Activated CD4-positive, CD25-positive, alpha-beta regulatory T cell treated with anti-CD3 and anti-CD28 coated beads, Interleukin-2, amount 50 U/mL, for 24 hours (primary cell): ENCODE data around the gene HCN2.
"Not testable (repeated sequence)": the region's sequence is repeated elsewhere in the genome, so short reads cannot be mapped to it uniquely, and the experiment has no call there.

ENCODE experiments used
- ATAC-seq, 2 donors: fragments of 150-1000 bp; cut with Tn5 transposase; one replicate each; pipeline ENCODE4 v1.10.0; 2021; ENCODE audit warnings: mild to moderate bottlenecking in 1 of 2, moderate library complexity in 1 of 2

The HCN2 gene

DNA sequence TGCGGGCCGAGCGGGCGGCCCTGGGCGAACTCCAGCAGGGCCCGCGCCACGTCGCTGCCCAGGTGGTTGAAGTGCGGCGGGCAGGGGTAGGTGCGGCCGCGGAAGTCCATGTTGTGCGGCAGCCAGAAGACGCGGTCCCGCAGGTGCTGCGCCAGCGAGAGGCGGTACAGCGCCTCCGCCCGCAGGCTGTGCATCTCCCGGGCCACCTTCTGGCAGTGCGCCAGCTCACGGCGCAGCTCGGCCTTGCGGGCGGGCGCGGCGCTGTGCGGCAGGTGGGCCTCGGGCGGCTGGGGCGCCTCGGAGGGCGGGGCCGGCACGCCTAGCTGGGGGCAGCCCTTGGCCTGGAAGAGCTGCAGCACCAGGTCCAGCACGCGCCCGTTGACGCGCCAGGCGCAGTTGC lies 31.5 kb downstream of the HCN2 start:
- ATAC-seq: not testable (repeated sequence)

DNA sequence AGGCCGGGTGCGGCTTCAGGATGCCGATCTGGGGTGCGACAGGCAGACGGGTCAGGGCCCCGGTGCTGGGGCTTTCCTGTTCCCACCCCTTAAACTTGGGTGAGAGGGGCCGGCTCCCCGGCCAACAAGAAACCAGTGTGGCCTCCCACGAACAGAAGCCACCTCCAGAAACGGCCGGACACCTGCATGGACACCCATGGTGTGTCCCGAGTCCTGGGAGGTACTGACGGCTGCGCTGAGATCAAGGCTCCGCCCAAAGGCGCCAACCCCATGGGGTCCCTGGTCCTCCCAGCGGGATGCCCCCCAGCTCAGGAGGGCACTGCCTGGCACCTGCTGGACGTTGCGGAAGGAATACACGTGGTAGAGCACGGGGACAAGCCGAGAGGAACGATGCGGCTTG lies 32.1 kb downstream of the HCN2 start:
- ATAC-seq: no peak

DNA sequence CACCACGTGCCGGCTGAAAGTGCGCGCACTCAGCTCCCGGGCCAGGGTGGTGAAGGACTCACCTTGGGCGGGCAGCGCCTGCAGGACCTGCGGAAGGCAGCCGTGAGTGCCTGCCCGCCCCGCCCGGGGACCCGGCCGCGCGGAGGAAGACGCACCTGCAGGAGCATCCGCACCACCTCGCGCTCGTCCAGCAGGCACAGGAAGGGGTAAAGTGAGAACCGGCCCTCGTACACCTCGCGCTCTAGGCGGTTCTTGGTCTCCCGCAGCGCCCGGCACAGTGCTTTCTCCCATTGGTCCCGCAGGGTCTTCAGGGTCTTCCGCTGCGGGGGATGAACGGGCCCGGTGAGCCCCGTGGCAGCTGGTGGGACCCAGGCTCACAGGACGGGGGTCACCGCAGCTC lies 33.0 kb downstream of the HCN2 start:
- ATAC-seq: no peak

DNA sequence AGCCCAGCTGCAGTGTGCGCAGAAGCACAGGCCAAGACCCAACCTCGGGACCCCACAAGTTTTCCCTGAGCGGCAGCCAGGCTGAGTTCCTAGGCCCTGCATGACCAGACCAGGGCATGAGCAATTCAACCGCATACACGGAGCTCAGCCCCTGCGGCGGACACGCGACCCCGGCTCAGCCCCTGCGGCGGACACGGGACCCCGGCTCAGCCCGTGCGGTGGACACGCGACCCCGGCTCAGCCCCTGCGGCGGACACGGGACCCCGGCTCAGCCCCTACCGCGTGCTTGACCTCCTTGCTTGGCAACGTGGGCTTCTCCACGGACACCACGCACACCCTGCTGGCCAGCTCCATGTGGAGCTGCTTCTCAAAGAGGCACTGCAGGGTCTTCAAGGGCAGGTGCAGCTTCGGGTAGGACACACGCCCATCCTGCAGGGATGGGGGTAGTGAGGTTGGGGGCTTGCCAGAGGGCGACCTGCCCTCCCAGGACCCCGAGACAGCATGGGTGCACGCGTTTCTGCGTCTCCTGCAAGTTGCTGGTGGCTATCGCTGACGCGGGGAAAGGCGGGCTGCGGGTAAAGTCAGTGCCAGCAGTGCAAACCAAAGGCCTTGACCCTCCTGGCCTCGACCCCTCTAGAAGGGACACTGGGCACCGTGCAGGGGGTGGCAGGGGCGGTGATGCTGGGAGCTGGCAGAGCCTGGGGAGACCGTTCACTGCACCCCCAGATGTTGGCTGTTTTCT lies 33.7 kb downstream of the HCN2 start:
- no peak for ATAC-seq

DNA sequence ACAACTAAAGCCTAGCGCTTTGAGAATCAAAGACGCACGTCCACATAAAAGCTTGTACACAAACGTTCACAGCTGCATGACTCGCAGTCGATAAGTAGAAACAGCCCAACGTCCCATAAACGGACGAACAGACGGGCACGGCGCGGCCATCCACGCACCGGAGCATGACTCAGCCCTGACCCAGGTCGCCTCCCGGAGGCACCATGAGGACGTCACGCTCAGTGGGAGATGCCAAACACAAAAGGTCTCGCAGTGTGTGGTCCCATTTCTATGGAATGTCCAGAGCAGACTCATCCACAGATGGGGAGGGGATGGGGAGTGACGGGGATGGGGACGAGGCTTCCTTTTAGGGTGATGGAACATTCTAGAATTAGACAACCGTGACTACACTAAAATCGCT lies 34.3 kb downstream of the HCN2 start:
- ATAC-seq: no peak

DNA sequence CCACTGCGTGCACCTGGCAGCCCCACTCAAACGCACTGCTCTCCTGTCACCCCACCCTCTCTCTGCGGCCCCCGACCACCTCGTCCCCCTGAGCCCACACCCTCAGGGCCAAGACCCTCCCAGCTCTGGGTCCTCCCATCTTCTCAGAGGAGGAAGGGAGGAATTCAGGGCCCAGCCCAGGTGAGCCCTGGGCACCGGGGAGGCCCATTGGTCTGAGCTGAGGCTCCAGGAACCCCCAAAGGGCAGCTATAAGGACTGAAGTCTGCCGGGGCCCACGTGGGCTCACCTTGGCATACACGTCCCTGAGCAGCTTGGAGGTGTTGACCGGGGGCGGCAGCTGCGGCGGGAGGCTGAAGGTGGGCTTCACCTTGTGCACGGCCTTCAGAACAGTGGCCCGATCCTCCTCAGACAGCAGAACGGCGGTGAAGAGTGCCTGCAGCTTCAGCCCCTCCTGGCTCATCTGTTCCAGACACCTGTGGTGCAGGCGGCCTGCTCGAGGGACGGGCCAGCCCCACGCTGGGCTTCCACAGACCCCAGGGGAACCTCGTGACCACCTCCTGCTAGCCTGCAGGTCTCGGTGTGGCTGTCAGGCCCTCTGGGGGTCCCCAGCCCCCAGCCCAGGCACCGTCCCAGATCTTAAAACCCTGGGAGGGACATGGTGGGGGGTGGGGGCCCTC lies 34.9 kb downstream of the HCN2 start:
- no peak for ATAC-seq

DNA sequence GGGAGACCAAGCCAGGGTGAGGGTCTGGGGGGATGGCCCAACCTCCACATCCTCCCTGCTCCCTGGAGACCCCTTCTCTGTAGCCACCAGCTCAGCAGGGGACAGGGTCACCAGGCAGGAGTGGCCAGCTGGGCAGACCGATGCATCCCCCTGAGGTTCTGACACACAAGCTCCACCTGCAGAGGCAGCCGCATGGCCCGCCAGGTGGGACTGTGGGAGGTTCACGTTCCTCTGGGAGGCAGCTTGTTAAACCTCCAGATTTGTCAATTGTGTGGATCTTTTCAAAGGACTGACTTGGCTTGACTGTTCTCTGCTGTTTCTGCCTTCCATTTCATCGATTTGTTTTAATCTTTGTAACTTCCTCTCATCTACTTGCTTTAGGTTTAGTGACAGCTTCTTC lies 35.6 kb downstream of the HCN2 start:
- no peak for ATAC-seq

DNA sequence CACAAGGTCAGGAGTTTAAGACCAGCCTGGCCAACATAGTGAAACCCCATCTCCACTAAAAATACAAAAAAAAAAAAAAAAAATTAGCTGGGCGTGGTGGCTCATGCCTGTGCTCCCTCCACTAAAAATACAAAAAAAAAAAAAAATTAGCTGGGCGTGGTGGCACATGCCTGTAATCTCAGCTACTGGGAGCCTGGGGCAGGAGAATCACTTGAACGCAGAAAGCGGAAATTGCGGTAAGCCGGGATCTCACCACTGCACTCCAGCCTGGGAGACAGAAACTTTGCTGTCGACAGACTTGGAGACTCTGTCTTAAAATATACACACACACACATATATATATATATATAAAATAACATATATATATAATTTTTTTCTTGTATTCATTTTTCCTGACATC lies 36.9 kb downstream of the HCN2 start:
- not testable (repeated sequence) for ATAC-seq

DNA sequence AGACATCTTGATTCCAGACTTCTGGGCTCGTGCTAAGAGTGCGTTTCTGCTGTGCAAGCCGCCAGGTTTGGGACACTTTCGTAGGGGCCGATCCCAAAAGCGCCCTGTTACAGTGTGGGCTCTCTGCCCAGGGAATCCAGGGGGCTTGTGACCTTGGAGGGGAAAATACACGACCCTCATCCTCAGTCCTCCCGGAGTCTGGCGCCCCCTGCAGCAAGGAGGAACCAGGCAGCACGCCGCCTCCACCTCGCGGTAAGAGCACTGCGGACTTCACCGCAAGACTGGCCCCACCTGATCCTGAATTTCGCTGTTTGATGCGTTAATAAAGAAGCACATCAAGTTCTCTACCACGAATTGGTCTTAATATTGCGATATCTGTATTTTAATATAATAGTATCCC lies 38.5 kb downstream of the HCN2 start:
- no peak for ATAC-seq

DNA sequence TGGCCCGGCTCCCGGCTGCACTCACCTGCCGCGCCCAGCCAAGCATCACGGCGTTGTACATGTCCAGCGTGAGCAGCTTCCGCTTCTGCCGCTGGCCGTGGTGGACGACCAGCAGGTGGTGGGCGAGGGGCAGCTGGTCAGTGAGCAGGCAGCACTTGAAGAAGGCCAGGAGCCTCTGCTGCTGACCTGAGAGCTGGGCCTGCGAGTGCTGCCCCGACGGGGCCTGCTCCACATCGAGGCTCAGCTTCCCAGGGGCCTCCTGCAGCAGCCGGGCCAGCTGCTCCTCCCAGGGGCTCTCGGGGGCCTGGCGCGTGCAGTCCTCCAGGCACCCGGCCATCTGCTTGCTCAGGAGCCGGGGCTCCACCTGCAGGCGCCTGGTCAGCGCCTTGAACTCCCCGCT lies 39.8 kb downstream of the HCN2 start:
- not testable (repeated sequence) for ATAC-seq

DNA sequence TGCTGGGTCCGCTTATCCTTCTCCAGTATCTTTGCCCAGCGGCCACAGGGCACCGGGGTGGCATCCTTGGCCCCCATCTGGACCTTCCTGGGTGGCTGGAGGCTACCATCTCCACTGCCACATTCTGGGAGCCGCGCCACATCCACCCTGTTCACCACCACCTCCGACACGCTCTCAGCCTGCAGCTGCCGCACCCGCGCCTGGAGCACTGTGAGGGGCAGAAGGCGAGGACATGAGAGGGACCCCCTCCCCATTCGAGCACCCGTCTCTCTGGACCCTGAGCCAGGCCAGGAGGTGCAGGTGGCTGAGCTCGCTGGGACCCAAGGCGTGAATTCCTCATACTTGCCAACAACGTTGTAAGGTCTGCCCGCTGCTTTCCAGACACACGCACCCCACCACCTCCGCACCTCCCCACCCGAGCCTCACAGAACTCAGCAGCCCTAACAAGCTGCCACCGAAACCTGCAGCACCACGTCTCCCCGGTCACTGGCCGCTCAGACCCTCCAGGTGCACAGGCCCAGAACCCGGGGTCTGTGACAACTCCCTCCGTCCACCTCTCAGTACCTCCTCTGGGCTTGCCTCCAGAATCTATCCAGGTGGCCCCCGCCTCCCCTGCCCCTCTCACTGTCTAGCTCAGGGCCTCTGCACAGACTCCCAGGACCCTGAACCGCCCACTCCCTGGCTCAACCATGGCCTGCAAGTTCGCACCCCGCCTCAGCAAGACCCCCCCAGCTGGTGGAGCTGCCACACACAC lies 40.5 kb downstream of the HCN2 start:
- ATAC-seq: no peak

DNA sequence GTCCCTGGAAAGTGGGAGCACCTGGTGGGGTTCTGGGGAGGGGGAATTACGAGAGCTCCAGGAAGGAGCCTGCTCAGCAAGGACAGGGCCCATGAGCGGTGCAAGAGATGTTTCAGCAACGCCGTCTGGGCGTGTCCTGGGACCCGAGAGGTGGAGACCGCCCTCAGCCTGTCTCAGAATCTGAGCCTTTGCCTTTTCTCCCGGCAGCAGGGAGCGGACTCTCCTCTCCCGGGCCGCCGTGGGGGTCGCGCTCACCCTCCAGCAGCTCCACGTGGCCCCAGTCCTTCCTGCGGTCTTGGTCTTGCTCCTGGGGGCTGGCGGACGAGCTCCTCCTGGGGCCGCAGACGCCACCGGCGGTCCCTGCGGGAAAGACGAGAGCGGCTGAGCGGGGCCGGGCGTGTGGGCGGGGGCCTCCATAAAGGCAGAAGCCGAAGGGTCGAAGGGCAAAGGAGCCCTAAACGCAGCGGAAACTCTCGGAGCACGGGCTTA lies 42.9 kb downstream of the HCN2 start:
- peak; percentile 22 to 39 for ATAC-seq

DNA sequence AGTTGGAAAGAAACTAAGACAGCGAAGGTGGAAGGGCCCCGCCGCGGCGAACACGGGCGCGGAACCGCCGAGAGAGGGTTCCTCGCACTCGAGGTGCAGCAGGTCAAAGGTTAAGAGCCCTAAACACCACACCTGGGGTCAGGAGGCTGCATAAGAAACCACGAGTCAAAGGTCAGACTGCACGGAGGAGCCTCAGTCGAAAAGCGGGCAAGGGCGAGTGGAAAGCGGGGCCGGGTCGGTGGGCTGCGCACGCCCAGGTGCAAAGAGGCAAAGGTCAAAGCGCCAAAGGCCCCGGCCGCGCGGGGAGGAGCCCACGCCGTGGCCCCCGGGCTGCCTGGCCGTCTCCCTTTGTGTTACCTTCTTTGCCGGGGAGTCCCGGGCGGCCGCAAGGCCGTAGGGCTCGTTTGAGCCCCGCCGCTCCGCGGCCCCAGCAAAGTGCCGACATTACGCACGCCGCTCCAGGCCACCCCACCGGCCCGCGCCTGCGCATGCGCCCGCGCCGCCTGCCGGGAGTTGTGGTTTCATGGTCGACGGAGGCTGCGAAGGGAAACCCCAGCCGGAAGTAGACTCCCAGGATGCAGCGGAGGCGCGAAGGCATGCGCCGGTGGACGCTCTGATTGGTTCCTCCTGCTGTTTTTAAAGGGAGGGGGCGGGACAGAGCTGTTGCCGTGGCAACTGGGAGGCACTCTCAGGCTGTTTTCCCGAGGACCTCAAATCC lies 43.5 kb downstream of the HCN2 start, which contains the start of gene POLRMT:
POLRMT (minus strand) TSS at position 470 of the 718 bp plus-strand sequence; CDS start at position 445, 25 bp downstream.
- peak; percentile 94 to 98 for ATAC-seq

DNA sequence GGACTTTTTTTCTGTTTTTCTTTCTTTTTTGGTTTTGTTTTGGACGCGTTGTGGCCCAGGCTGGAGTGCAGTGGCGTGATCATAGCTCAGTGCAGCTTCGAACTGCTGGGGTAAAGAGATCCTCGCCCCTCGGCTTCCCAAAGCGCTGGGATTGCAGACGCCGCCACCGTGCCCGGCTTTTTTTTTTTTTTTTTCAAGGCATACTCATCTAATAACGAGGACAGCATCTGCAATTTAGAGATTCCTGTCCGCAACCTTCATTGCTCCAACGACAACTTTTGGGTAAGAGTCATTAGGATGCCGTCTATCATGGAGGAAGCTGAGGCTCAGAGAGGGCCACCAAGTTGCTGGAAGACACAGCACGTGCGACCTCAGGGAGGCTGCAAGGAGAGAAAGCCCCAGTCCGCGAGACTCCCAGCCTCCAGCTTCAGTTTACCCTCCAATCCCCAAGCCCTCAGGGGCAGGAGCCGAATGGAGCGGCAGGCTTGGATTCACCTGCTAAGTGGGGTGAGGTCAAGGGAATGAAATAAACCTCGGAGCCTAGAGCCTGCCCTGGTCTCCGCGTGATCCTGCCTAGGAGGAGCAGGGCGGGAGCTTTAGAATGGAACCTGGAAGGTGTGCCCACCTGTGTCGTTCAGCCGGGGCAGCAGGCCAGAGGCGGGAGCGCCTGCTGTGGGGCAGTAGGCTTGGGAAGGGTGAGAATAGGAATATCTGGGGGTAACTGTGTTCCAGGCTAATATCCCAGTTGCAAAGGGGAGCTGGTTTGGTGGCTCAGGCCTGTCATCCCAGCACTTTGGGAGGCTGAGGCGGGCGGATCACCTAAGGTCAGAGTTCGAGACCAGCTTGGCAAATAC lies 44.3 kb downstream of the HCN2 start:
- ATAC-seq: no peak

DNA sequence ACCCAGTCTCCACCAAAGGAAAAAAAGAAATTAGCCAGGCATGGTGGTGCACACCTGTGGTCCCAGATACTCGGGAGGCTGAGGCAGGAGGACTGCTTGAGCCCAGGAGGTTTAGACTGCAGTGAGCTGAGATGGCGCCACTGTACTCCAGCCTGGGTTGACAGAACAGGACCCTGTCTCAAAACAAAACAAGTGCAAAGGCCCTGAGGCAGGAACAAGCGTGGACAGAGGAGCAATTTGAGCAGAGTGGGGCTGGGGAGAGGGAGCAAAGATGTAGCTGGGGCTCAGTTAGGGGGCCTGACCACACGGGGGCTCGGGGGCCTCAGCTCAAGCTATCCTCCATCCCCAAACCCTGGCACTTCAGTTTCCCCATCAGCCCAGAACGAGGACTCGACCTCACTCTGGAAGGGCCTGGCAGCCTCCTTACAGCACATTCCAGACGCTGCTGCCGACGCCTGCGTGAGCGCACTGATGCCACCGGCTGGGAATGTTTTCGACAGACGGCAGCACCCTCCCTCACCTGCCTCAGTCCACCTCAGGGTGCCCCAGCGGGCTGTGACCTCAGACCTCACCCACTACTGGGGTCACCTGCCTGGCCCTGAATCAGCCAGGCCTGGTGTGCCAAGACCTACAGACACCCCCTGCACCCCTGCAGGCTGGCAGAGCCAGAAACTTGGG lies 45.4 kb downstream of the HCN2 start:
- ATAC-seq: no peak

DNA sequence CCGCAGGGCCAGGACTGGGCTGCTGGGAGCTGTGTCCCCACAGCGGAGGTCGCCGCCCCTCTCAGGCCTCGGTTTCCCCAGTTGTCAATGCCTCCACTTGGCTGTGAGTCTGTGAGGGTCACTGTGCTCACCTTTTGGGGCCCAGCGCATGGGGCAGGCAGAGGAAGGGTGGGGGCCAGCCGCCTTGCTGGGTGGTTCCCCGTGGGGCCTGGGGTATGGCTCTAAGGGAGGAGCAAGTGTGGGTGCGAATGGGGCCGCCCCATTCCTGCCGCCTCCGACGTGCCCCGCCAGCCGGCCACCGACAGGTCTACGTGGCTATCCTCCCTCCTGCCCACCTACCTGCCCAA lies 49.2 kb downstream of the HCN2 start:
- ATAC-seq: no peak

DNA sequence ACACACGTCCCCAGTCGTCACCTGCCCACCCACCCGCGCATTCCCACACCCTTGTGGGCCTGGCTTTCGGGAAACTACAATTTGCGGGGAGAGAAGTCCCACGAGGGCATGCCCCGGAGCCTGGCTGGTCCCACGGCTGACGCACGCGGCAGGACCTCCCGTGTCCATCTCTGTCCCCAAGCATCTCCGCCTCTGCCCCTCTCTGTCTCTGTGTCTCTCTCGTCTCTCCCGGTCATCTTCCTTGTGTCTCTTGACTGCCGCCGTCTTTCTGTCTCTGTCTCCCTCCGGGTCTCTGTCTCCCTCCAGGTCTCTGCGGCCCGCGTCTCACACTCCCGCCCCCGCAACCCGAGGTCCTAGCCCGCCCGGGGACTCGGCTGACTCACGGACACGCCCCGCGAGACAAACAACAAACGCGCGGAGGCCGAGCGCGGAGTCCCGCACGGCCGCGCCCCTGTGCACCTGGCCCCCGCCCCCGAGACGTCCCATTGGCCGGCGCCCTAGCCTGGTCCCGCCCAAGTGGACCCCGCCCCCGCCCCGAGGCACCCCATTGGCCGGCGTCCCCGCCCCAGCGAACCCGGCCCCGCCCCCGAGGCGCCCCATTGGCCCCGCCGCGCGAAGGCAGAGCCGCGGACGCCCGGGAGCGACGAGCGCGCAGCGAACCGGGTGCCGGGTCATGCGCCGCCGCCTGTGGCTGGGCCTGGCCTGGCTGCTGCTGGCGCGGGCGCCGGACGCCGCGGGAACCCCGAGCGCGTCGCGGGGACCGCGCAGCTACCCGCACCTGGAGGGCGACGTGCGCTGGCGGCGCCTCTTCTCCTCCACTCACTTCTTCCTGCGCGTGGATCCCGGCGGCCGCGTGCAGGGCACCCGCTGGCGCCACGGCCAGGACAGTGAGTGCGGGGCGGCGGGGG lies 49.8 kb downstream of the HCN2 start, which contains the start of gene FGF22:
FGF22 (plus strand) TSS at position 627 of the 908 bp plus-strand sequence; CDS start at position 674, 47 bp downstream.
- peak; percentile 93 to 94 for ATAC-seq

DNA sequence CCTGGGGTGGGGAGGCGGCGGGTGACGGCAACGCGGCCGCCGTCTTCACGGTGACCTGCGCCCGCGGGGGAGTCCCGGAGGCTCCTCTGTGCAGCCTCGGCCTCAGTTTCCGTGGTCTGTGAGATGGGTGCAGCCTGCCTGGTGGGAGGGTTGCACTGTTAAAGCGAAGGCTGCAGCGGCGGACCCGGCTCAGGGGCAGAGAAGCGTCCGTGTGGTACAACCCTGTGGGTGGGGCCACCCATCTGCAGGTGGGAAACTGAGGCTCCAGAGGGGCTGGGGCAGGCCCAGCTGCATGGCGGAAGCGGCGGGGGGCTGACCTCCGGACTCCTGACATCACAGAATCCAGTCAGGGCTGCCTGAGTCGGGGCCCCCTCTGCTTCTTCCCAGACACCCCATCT lies 50.5 kb downstream of the HCN2 start:
- no peak for ATAC-seq

DNA sequence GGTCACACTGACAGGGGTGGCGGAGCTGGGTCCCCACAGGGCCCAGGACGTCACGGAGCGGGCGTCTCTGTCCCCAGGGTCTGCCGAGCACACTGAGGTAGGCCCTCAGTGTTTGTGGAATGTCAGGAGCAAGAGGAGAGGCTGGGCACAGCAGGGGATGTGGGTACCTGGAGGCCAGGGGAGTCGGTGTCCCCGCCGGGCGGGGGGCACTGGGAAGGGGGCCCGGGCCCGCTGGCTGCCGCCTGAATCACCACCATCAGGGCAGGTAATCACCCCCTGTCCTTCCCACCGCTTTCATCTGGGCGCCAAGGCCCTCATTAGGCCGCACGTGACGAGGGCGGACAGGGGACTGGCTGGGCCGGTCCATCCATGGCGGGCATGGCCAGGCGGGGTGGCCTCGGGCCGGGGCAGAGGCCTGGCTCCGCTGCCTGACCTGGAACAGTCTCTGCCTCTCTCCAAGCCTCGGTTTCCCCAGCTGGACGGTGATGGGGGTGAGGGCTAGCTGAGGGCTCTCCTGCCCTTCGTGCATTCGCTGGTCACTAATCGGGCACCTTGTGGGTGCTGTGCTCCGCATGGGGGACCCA lies 51.0 kb downstream of the HCN2 start:
- ATAC-seq: no peak

DNA sequence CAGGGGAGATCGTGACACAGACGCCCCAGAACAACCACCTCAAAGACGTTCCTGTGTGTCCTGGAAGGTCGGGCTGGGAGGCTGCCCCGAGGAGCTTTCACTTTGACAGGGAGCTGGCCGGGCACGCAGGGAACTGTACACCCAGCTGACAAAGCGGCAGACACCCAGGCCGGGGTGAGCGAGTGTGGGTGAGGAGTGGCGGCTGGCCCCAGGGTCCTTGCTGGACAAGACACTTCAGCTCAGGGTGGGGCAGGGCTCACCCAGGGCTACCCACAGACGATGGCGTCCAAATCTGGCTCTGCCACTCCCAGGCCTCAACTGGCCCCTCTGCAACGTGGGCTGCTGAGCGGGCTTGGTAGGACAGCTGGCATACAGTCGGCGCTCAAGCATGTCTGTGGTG lies 52.0 kb downstream of the HCN2 start:
- no peak for ATAC-seq
